ENCODE measurements around the gene ZNF791.
"Not testable (repeated sequence)": the region's sequence is repeated elsewhere in the genome, so short reads cannot be mapped to it uniquely, and the experiment has no call there.

The ZNF791 gene

GRCh38 chr19:12668346-12668745 lies 57.6 kb downstream of the ZNF791 start:
- no peak for DNase-seq

DNA sequence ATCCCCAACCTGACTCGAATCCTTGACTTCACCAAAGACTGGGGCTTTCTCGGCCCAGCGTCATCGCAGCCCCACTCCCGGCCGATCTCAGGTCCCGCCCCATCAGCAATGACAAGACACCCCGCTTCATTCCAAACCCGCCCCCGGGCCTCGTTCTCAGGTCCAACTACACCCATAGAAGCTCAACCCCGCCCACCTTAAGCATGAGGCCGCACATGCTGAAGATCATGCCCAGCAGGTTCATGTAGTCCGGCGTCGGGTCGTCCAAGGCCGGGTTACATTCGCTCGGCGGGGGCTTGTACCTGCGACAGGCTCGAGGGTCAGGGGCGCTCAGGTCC lies 58.2 kb downstream of the ZNF791 start:
- peak; percentile 61 for DNase-seq

DNA sequence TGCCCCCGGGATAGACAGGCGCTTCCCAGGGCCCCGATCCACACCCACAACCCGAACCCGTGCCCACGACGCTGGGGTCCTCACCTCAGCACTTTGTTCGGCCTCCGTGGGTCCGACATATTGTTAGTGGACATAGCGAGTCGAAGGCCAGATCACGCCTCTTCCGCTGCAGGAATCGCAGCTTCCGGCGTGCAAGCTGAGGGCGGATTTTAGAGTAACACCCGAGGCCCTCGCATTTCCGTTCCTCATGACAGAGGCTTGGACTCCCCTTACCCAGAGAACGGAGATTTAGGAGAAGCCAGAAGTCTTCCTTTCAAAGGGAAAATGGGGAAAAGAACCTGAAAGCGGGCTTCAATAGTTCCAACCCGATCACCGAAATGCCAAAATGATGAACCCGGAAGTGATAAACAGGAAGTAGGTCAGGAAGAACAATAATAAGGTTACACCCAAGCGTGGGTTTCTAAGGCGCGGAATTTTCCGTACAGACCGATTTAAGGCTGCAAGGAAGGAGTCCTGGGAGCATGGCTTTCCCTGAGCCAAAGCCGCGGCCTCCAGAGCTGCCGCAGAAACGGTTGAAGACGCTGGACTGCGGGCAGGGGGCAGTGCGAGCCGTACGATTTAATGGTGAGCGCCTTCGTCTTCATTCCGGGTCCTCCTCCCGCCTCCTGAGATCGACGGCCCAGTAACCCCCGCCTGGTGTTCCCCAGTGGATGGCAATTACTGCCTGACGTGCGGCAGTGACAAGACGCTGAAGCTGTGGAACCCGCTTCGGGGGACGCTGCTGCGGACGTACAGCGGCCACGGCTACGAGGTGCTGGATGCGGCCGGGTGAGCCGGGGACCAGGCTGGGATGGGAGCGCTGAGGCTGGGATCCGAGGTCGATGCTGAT lies 58.8 kb downstream of the ZNF791 start:
- peak; percentile 89 for DNase-seq

GRCh38 chr19:12670159-12670928 lies 59.6 kb downstream of the ZNF791 start:
- no peak for DNase-seq

DNA sequence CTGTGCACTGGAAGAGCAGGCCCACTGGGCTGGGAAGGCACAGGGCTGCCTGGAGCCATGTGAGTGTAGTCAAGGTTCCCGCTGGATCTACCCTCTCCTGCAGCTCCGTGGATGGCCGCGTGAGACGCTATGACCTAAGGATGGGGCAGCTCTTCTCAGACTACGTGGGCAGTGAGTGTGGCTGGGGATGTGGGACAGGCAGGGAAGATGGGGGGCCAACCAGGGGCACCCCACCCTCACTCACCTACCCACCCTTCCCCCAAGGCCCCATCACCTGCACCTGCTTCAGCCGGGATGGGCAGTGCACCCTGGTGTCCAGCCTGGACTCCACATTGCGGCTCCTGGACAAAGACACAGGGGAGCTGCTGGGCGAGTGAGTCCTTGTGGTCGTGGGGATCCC lies 62.0 kb downstream of the ZNF791 start:
- DNase-seq, result no peak

DNA sequence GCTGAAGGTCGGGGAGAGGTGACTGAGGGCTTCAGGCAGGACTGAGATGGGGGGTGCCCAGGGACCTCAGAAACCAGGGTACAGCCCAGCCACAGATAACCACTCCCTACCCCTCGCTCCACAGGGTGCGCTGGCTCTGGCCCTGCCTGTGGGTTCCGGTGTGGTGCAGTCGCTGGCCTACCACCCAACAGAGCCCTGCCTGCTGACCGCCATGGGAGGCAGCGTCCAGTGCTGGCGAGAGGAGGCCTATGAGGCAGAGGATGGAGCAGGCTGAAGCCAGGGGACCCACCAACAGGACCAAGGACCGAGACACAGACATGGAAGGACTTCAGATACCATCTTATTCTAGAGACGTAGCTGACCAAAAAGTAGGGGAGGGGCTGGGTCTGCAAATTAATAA lies 64.7 kb downstream of the ZNF791 start:
- DNase-seq, result no peak

- no peak for DNase-seq
Observed at GRCh38 chr19:12675940-12676339, 65.2 kb downstream of the ZNF791 start.

DNA sequence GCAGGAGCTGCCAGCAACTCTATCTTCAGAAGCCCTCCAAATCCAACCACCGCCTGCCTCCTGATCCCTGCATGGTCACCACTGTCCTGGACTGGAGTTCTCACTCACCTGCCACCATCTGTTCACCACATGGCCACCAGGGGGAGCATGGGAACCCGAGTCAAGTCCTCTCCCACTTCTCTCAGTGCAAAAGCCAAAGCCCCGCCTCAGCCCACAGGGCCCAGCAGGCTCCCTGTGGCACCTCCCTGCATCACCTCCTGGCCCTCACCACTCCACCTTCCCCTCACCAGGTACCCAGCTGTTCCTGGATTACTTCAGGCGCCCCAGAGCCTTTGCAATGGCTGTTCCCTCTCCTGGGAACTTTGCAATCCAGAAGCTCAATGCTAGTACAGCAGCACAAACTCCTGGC lies 65.7 kb downstream of the ZNF791 start:
- DNase-seq, result peak; percentile 82

DNA sequence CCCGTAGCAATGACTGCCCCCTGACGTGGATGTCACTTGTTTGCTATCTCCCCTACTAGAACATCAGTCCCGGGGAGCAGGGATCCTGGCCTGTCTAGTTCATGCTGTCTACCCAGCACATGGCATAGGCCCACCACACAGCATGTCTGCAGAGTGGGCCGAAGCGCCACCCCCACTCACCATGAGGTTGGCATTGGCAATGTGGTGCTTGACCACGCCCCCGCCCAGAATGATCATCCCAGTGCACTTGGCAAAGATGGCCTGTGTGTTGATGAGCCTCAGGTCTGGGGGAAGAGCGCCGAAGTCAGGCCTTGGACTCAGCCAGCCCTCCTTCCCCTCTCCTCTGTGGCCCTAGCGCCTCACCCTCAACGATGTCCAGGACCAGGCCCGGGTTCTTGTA lies 66.2 kb downstream of the ZNF791 start:
- DNase-seq, result no peak

DNA sequence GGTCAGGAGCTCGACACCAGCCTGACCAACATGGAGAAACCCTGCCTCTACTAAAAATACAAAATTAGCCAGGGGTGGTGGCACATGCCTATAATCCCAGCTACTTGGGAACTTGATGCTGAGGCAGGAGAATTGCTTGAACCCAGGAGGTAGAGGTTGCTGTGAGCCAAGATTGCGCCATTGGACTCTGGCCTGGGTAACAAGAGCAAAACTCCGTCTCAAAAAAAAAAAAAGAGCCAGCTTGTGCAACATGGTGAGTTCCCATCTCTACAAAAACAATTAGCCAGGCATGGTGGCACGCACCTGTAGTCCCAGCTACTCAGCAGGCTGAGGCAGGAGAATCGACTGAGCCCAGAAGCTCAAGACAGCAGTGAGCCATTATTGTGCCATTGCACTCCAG lies 67.3 kb downstream of the ZNF791 start:
- not testable (repeated sequence) for DNase-seq

DNA sequence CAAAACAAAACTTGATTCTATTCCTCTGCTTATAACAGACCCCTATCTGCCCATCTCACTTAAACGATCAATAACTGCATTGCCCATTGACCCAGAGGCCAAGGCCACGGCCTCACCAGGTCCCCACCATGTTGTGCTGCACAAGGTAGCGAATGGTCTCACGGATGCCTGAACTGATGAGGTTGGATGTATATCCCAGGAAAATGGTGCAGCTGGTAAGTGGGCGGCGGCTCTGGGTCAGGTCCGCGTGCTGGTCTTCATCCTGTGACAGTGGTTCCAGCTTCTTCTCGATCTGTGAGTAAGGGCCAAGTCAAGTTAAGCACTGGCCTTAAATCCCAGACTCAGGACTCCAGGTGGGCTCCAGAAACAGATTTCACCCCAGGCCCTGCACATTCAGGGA lies 69.3 kb downstream of the ZNF791 start:
- no peak for DNase-seq

DNA sequence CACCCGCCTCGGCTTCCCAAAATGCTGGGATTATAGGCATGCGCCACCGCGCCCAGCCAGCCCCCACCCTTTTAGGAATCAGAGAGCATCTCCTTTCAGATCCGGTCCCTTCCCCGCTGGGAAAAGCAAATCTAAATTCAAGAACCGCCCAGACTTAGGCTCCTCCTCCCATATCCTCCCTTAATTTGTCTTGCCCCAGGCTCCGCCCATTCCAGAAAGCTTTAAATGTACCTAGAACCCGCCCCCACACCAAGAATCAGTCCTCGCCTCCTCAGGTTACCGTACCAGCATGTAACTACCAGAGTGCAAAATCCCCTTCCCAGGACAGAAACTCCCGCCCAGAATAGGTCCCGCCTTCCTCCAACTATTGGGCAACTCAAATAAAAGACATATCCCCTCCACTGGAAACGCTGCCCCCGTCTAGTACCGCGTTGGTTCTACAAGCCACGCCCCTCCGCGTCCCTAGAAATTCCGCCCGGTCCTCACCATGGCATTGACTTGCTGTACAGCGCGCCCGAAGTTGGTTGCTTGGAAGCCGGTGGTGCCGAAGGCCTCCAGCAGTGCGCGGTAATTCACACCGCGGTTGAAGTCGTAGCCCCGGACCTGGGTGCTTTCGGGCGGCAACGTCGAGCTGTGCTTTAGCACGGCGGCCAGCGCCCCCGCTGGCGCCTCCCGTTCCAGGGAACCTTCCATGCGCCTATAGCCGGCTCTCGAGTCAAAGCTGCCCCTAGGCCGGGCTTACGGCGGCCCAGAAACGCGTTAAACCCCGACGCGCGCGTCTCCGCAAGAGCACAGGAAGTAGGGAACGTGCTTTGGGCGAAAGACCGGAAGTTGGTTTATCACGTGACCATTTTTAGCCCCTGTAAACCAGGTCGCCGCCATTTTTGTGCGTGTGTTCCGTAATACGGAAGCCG lies 70.6 kb downstream of the ZNF791 start, which contains the start of gene DHPS:
DHPS (minus strand) TSS at position 807 of the 914 bp plus-strand sequence; CDS start at position 693, 114 bp downstream.
- peak; percentile 99 for DNase-seq
